PFSK-1 (cell line): Measurements from ENCODE around the gene TTLL13.

Source experiments
- FOXP2 ChIP-seq: optimal IDR thresholded peaks from 2 replicates; pipeline ENCODE3; 2011; ENCODE audit warnings: borderline replicate concordance, control low read depth, inconsistent platforms; ENCODE audit not compliant: insufficient read depth; ENCODE audit errors: extremely low read length, extremely low read depth
- POLR2AphosphoS5 ChIP-seq: IDR thresholded peaks from 2 replicates; pipeline ENCODE4 v1.6.1; 2012; ENCODE audit warnings: low read depth, mild to moderate bottlenecking, control low read depth, low read length, moderate library complexity
- SIN3A ChIP-seq: IDR thresholded peaks from 2 replicates; pipeline ENCODE4 v1.6.1; 2012; ENCODE audit warnings: mild to moderate bottlenecking, low read length, moderate library complexity, borderline replicate concordance; ENCODE audit not compliant: insufficient read depth
- TAF1 ChIP-seq: IDR thresholded peaks from 2 replicates; pipeline ENCODE4 v1.6.1; 2012; ENCODE audit warnings: low read length, control low read depth, borderline replicate concordance; ENCODE audit not compliant: insufficient read depth
- TF ChIP-seq, protein P1 (sequence below), 2 experiments: IDR thresholded peaks; 2 replicates each; pipeline versions ENCODE4 v1.6.1 to v1.8.0; 2011 to 2012; ENCODE audit warnings: low read depth in 2 of 2, low read length in 2 of 2, control low read depth in 1 of 2, inconsistent platforms in 1 of 2, mild to moderate bottlenecking in 1 of 2, moderate library complexity in 1 of 2; ENCODE audit not compliant: insufficient read depth in 1 of 2

Gene TTLL13

DNA sequence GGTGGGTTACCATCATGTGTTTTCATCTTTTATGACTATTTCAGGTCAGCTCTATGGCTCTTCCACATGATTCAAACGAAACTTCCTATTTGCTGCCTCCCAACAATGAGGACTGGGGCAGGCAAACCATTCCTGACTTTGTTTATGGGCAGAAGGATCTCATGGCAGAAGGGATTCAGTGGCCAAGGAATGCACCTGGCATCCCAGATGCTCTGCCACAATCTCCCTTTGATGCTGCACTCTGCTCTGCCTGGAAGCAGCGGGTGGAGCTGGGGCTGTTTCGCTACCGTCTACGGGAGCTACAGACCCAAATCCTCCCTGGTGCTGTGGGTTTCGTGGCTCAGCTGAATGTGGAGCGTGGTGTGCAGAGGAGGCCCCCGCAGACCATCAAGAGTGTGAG is 8.5 kb upstream of the TTLL13 start:
- TF ChIP-seq SIN3A: no peak
- TF ChIP-seq, protein P1, sequence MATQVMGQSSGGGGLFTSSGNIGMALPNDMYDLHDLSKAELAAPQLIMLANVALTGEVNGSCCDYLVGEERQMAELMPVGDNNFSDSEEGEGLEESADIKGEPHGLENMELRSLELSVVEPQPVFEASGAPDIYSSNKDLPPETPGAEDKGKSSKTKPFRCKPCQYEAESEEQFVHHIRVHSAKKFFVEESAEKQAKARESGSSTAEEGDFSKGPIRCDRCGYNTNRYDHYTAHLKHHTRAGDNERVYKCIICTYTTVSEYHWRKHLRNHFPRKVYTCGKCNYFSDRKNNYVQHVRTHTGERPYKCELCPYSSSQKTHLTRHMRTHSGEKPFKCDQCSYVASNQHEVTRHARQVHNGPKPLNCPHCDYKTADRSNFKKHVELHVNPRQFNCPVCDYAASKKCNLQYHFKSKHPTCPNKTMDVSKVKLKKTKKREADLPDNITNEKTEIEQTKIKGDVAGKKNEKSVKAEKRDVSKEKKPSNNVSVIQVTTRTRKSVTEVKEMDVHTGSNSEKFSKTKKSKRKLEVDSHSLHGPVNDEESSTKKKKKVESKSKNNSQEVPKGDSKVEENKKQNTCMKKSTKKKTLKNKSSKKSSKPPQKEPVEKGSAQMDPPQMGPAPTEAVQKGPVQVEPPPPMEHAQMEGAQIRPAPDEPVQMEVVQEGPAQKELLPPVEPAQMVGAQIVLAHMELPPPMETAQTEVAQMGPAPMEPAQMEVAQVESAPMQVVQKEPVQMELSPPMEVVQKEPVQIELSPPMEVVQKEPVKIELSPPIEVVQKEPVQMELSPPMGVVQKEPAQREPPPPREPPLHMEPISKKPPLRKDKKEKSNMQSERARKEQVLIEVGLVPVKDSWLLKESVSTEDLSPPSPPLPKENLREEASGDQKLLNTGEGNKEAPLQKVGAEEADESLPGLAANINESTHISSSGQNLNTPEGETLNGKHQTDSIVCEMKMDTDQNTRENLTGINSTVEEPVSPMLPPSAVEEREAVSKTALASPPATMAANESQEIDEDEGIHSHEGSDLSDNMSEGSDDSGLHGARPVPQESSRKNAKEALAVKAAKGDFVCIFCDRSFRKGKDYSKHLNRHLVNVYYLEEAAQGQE (IDR thresholded peaks at IDR 0.05; ENCODE audit: insufficient read depth in 1 of 2, low read depth in 2 of 2, low read length in 2 of 2): no peak
- no peak for TF ChIP-seq TAF1
- TF ChIP-seq POLR2AphosphoS5: no peak
- TF ChIP-seq FOXP2: no peak

DNA sequence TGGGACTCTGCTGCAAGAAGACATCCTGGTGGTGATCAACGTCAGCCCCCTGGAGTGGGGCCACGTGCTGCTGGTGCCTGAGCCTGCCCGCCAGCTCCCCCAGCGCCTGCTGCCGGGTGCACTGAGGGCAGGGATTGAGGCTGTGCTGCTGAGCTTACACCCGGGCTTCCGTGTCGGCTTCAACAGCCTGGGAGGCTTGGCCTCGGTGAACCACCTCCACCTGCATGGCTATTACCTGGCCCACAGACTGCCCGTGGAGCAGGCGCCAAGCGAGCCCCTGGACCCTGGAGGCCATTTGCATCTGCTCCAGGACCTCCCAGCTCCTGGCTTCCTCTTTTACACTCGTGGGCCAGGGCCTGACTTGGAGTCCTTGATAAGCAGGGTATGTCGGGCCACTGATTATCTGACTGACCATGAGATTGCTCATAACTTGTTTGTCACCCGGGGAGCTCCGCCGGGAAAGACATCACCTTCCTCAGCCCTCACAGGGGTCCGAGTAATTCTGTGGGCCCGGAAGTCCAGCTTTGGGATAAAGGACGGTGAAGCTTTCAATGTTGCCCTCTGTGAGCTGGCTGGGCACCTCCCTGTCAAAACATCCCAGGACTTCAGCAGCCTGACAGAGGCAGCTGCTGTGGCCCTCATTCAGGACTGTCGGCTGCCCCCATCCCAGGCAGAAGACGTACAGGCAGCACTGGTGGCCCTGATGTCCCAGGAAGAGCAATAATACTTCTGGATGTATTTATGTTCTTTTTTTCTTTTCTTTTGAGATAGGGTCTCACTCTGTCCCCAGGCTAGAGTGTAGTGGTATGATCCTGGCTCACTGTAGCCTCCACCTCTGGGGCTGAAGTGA is 7.8 kb upstream of the TTLL13 start:
- TF ChIP-seq TAF1 (no peak), SIN3A (no peak), POLR2AphosphoS5 (no peak), FOXP2 (no peak)
- TF ChIP-seq, protein P1 (IDR thresholded peaks at IDR 0.05; ENCODE audit: insufficient read depth in 1 of 2, low read depth in 2 of 2, low read length in 2 of 2): no peak

DNA sequence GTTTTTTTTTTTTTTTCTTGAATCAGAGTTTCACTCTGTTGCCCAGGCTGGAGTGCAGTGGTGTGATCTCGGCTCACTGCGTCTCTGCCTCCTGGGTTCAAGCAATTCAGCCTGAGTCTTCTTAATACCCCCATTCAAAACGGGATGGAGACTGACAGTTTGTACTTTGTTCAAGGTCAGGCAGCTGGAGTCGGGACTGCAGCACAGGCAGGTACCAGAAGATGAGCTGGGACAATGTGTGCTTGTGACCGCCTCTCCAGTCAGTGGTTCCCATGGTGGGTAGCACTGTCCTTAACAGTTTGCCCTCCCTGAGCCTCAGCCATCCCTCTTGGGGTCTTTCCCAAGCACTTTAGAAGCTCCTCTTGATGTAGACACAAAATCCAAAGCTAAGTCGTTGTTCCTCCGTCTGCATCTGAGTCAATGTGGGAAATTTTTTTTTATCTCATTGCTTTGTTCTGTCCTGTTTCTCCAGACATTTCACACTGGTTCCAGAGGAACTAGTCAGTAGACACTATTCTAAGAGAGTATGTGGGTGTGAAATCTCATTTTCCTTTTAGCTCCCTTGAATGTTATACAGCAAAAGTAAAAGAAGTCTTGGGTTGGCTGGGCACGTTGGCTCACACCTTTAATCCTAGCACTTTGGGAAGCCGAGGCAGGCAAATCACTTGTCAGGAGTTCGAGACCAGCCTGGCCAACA is 5.3 kb upstream of the TTLL13 start:
- TF ChIP-seq TAF1: no peak
- TF ChIP-seq POLR2AphosphoS5: no peak

DNA sequence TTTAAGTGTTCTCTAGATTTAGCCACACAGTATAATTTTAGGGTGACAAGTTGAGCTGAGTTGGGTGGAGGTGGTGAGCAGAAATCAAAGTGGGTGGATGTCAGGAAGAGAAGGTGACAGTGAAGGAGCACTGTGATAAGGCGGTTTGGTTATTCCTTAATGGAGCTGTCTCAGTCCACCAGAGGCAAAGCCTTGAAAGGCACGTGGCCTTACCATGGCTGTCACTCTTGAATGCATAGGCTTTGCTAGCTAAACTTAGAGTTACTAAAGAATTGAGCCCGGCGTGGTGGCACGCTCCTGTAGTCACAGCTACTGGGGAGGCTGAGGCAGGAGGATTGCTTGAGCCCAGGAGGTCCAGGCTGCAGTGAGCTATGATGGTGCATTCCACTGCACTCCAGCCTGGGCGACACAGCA is 560 bp upstream of the TTLL13 start:
- TF ChIP-seq, protein P1 (IDR thresholded peaks at IDR 0.05; ENCODE audit: insufficient read depth in 1 of 2, low read depth in 2 of 2, low read length in 2 of 2): no peak
- TF ChIP-seq TAF1 (no peak), FOXP2 (no peak), POLR2AphosphoS5 (no peak), SIN3A (no peak)

DNA sequence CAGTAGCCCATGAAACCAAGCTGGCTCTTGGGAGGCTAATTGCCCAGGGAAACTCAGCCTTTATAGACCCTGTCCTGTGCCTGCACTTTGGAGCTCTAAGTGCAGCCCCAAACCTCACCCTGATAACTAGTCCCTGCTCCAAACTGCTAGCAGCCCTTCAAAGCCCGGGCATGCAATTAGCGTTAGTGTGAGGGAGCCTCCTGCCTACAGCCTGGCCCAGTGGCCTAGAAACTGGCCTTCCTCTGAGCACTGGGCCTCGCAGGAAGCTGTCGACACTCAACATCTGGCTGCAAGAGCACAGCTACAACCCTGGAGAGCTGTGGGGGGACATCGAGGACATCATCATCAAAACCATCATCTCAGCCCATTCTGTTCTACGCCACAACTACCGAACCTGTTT is 8.4 kb downstream of the TTLL13 start:
- no peak for TF ChIP-seq SIN3A
- no peak for TF ChIP-seq FOXP2
- no peak for TF ChIP-seq TAF1
- TF ChIP-seq, protein P1 (IDR thresholded peaks at IDR 0.05; ENCODE audit: insufficient read depth in 1 of 2, low read depth in 2 of 2, low read length in 2 of 2): no peak
